BLaER1 (cell line): ENCODE results near the gene IL22RA2.
"Not testable (repeated sequence)": the region's sequence is repeated elsewhere in the genome, so short reads cannot be mapped to it uniquely, and the experiment has no call there.

Source experiments
- H3K27ac ChIP-seq: shearing (Covaris generic); formaldehyde crosslinking; 2 replicates; pipeline ENCODE4 v1.8.1; 2022
- H3K27me3 ChIP-seq: shearing (Covaris generic); formaldehyde crosslinking; 2 replicates; pipeline ENCODE4 v1.8.1; 2022
- H3K36me3 ChIP-seq: shearing (Covaris generic); formaldehyde crosslinking; 2 replicates; pipeline ENCODE4 v1.8.1; 2022
- H3K4me1 ChIP-seq: shearing (Covaris generic); formaldehyde crosslinking; 2 replicates; pipeline ENCODE4 v1.8.1; 2022
- H3K4me2 ChIP-seq: shearing (Covaris generic); formaldehyde crosslinking; 2 replicates; pipeline ENCODE4 v1.8.1; 2022
- H3K4me3 ChIP-seq: shearing (Covaris generic); formaldehyde crosslinking; 2 replicates; pipeline ENCODE4 v1.8.1; 2022
- H3K9ac ChIP-seq: shearing (Covaris generic); formaldehyde crosslinking; 2 replicates; pipeline ENCODE4 v1.8.1; 2022
- H3K9me3 ChIP-seq: shearing (Covaris generic); formaldehyde crosslinking; 2 replicates; pipeline ENCODE4 v1.8.1; 2022
- H4K20me1 ChIP-seq: shearing (Covaris generic); formaldehyde crosslinking; 2 replicates; pipeline ENCODE4 v1.8.1; 2022
- Cebpa-rat ChIP-seq: shearing (Covaris generic); IDR thresholded peaks from 2 replicates; pipeline ENCODE4 v1.8.1; 2022

IL22RA2 gene

GRCh38 chr6:137115658-137116057, 57.8 kb downstream of the IL22RA2 start:
- no peaks in the 10 kb centered on the region for H3K4me1 ChIP-seq
- peaks cover 28% of the 10 kb centered on the region for H3K9me3 ChIP-seq
- H3K36me3 ChIP-seq = no peaks in the 10 kb centered on the region
- no peak overlapping the region for H3K4me3 ChIP-seq
- no peak overlapping the region for H3K9ac ChIP-seq
- no peaks in the 10 kb centered on the region for H4K20me1 ChIP-seq
- no peak overlapping the region for H3K27ac ChIP-seq
- no peaks in the 10 kb centered on the region for H3K27me3 ChIP-seq
- TF ChIP-seq Cebpa-rat = no peak
- no peak overlapping the region for H3K4me2 ChIP-seq

GRCh38 chr6:137112067-137112355, 61.4 kb downstream of the IL22RA2 start:
- Histone ChIP-seq H3K9ac (no peak overlapping the region), H3K9me3 (peaks cover 18% of the 10 kb centered on the region), H3K4me2 (no peak overlapping the region), H3K4me3 (no peak overlapping the region), H3K27me3 (no peaks in the 10 kb centered on the region), H4K20me1 (no peaks in the 10 kb centered on the region), H3K4me1 (no peaks in the 10 kb centered on the region), H3K27ac (no peak overlapping the region), H3K36me3 (no peaks in the 10 kb centered on the region)
- TF ChIP-seq Cebpa-rat = no peak

GRCh38 chr6:137111296-137112066, 62.0 kb downstream of the IL22RA2 start:
- Histone ChIP-seq H3K27me3 (no peaks in the 10 kb centered on the region), H3K9me3 (peaks cover 21% of the 10 kb centered on the region), H3K4me2 (no peak overlapping the region), H3K9ac (no peak overlapping the region), H3K4me1 (no peaks in the 10 kb centered on the region), H3K4me3 (no peak overlapping the region), H4K20me1 (no peaks in the 10 kb centered on the region), H3K36me3 (no peaks in the 10 kb centered on the region), H3K27ac (no peak overlapping the region)
- no peak for TF ChIP-seq Cebpa-rat

- H3K4me2 ChIP-seq = no peak overlapping the region
Observed at GRCh38 chr6:137107767-137108105, 65.7 kb downstream of the IL22RA2 start.

GRCh38 chr6:137107047-137107766, 66.2 kb downstream of the IL22RA2 start:
- not testable (repeated sequence) for H3K27me3 ChIP-seq, H3K36me3 ChIP-seq, H3K27ac ChIP-seq, H4K20me1 ChIP-seq, H3K9ac ChIP-seq, H3K4me2 ChIP-seq, H3K4me3 ChIP-seq
- H3K9me3 ChIP-seq = peaks cover 34% of the 10 kb centered on the region
- peaks cover 22% of the 10 kb centered on the region for H3K4me1 ChIP-seq

More at GRCh38 chr6:137107767-137108105, 65.7 kb downstream of the IL22RA2 start:
- H3K36me3 ChIP-seq = no peaks in the 10 kb centered on the region
- H3K27me3 ChIP-seq = no peaks in the 10 kb centered on the region
- peaks cover 33% of the 10 kb centered on the region for H3K9me3 ChIP-seq
- TF ChIP-seq Cebpa-rat = no peak
- H3K4me1 ChIP-seq = peaks cover 17% of the 10 kb centered on the region
- no peaks in the 10 kb centered on the region for H4K20me1 ChIP-seq
- H3K9ac ChIP-seq = no peak overlapping the region
- no peak overlapping the region for H3K4me3 ChIP-seq
- H3K27ac ChIP-seq = no peak overlapping the region

GRCh38 chr6:137106183-137106582, 67.3 kb downstream of the IL22RA2 start:
- Histone ChIP-seq H4K20me1 (no peaks in the 10 kb centered on the region), H3K9ac (no peak overlapping the region), H3K9me3 (peaks cover 44% of the 10 kb centered on the region), H3K27me3 (no peaks in the 10 kb centered on the region), H3K27ac (no peak overlapping the region), H3K4me3 (no peak overlapping the region), H3K4me2 (no peak overlapping the region), H3K4me1 (peaks cover 26% of the 10 kb centered on the region), H3K36me3 (no peaks in the 10 kb centered on the region)
- no peak for TF ChIP-seq Cebpa-rat

- H3K4me3 ChIP-seq = no peak overlapping the region
- no peak overlapping the region for H3K4me2 ChIP-seq
- H3K9me3 ChIP-seq = peaks cover 49% of the 10 kb centered on the region
- H4K20me1 ChIP-seq = no peaks in the 10 kb centered on the region
- peaks cover 26% of the 10 kb centered on the region for H3K4me1 ChIP-seq
- TF ChIP-seq Cebpa-rat = no peak
- H3K36me3 ChIP-seq = no peaks in the 10 kb centered on the region
- no peak overlapping the region for H3K27ac ChIP-seq
- no peak overlapping the region for H3K9ac ChIP-seq
- no peaks in the 10 kb centered on the region for H3K27me3 ChIP-seq
Observed at GRCh38 chr6:137105375-137105774, 68.1 kb downstream of the IL22RA2 start.

- Histone ChIP-seq H4K20me1 (no peaks in the 10 kb centered on the region), H3K4me3 (no peak overlapping the region), H3K4me1 (peaks cover 26% of the 10 kb centered on the region), H3K9ac (no peak overlapping the region), H3K4me2 (no peak overlapping the region), H3K27ac (no peak overlapping the region), H3K27me3 (no peaks in the 10 kb centered on the region), H3K36me3 (no peaks in the 10 kb centered on the region), H3K9me3 (peaks cover 49% of the 10 kb centered on the region)
- no peak for TF ChIP-seq Cebpa-rat
Observed at GRCh38 chr6:137104926-137105325, 68.5 kb downstream of the IL22RA2 start.

GRCh38 chr6:137102851-137103492, 70.5 kb downstream of the IL22RA2 start:
- peak overlapping the region; percentile 70 for H3K4me2 ChIP-seq

More at GRCh38 chr6:137102851-137103492, 70.5 kb downstream of the IL22RA2 start:
- no peak overlapping the region for H3K9ac ChIP-seq
- 0 out of 2 replicates have a peak overlapping the region, but pooled peaks have one; percentile 22 for H3K4me3 ChIP-seq
- H3K9me3 ChIP-seq = peaks cover 39% of the 10 kb centered on the region
- no peaks in the 10 kb centered on the region for H3K36me3 ChIP-seq
- TF ChIP-seq Cebpa-rat = no peak
- no peaks in the 10 kb centered on the region for H4K20me1 ChIP-seq
- no peaks in the 10 kb centered on the region for H3K27me3 ChIP-seq
- H3K27ac ChIP-seq = no peak overlapping the region
- H3K4me1 ChIP-seq = peaks cover 26% of the 10 kb centered on the region
